Skeletal muscle cell (primary cell): ENCODE results near the gene SHC3.
A peak's percentile ranks its signal among the peaks of the same experiment; 100 is the strongest.
"Not testable (repeated sequence)": the region's sequence is repeated elsewhere in the genome, so short reads cannot be mapped to it uniquely, and the experiment has no call there.

Experiments used
- DNase-seq: peaks from one replicate; pipeline ENCODE4 v3.0.0-alpha.2; 2010; ENCODE audit warnings: low read depth
- H3K4me3 ChIP-seq: 2 replicates; pipeline ENCODE4 v1.5.1; 2011; ENCODE audit warnings: low read depth, mild to moderate bottlenecking, control low read depth, low read length, moderate library complexity

SHC3 gene, protein sequence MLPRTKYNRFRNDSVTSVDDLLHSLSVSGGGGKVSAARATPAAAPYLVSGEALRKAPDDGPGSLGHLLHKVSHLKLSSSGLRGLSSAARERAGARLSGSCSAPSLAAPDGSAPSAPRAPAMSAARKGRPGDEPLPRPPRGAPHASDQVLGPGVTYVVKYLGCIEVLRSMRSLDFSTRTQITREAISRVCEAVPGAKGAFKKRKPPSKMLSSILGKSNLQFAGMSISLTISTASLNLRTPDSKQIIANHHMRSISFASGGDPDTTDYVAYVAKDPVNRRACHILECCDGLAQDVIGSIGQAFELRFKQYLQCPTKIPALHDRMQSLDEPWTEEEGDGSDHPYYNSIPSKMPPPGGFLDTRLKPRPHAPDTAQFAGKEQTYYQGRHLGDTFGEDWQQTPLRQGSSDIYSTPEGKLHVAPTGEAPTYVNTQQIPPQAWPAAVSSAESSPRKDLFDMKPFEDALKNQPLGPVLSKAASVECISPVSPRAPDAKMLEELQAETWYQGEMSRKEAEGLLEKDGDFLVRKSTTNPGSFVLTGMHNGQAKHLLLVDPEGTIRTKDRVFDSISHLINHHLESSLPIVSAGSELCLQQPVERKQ

DNA sequence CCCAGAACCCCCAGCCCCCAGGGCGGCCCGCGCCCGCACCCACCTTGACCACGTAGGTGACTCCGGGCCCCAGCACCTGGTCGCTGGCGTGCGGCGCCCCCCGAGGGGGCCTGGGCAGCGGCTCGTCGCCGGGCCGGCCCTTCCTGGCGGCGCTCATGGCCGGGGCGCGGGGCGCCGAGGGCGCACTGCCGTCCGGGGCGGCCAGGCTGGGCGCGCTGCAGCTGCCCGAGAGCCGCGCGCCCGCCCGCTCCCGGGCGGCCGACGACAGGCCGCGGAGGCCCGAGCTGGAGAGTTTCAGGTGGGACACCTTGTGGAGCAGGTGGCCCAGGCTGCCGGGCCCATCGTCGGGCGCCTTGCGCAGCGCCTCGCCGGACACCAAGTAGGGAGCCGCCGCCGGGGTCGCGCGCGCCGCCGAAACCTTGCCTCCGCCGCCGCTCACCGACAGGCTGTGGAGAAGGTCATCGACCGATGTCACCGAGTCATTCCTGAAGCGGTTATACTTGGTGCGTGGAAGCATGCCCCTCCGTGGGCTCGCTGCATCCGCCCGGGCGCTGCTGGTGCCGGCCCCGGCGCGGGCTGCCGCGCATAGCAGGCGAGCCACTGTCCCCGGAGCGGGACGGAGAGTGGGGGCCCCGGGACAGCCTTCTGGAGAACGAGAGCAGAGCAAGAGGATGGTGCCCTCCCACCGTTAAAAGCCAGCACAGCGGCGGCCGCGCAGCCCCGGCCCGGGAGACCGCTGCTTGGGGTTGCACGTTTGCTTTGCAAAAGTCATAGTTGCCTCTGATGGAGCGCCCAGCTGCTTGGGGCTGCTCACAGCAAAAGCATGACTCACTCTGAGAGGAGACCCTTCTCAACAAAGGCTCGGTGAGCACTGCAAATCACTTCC, at the start of gene SHC3:
Gene SHC3, minus strand, starts transcription at position 875 of the 886 bp plus-strand sequence. Its CDS starts 358 bp downstream, at position 517.
- no peak for DNase-seq
- peak within 1 kb of the TSS; percentile 52 for H3K4me3 ChIP-seq

DNA sequence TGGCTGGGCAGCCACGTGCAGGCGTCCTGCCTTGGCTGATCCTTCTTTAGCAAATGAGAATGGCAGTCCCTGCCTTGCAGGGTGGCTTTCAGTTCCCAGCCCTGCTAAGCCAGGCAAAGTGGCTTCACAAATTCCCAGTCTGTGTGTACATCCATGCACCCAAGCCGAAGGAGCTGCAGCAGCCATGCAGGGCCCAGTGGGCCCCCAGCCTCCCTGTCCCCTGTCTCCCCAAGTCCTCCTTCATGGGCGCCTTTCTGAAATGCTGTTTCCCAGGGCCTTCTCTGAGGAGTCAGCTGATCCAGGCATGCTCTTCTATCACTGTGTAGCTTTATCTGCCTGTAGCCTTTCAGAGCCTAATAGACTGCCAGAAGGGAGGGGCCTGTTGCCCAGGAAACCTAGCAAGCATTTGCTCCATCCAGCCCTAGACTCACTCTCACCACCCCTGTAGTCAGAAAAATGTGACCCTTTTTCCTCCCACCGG, 47.4 kb upstream of the SHC3 start:
- no peak overlapping the region for H3K4me3 ChIP-seq
- DNase-seq, result no peak

DNA sequence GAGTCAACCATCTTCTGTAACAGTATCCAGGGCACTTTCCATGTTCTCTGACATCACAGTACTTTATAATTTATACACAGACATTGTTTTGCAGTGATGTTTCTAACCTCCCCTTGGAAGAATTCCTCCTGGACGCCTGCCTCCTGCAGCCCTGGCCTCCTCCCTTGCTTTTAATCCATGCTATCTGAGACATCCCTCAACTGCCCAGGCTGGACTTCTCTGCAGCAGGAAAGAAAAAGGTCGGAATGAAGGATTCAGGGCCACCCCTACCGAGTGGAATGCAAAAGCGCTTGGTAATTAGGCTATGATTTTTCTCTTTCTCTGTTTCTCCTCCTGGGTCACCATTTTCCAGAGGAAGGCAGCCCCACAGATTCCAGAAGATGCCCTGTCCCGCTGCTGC, 47.0 kb upstream of the SHC3 start:
- DNase-seq, result no peak
- no peak overlapping the region for H3K4me3 ChIP-seq

DNA sequence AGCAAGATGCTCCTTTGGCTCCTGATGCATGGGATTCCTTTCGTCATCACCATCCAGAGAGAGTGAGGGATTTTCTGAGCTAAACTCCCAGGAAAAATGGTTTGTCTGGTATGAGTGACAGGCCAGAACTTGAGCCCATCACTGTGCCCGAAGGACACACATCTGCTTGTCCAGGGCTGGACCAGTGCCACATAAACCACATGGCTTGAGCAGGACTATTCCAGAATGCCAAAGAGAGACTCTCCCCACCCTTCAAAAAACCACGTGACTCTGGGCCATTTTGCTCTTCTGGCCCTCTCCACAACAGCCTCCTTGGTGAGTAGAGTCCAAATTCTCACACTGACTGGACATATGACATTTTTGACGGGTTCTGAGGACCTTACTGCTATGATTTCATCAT, 46.4 kb upstream of the SHC3 start:
- DNase-seq, result no peak
- H3K4me3 ChIP-seq, result no peak overlapping the region

DNA sequence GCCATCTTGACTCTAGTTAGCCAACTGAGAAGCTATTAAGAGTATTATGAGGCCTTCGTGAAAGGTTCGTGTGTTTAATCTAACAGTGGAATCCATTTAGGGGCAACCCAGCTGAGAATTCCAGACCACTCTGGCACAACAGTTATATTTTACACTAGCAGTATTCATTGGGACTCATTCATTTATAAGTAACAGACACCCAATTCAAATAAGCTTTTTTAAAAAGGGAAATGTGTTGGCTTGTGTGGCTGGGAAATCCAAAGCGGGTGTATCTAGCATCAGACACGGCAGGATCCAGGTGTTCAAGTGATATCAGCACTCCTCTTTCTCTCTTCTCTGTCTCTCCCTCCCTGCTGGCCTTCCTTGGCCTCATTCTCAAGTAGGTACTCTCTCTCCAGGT, 46.0 kb upstream of the SHC3 start:
- H3K4me3 ChIP-seq, result no peak overlapping the region

DNA sequence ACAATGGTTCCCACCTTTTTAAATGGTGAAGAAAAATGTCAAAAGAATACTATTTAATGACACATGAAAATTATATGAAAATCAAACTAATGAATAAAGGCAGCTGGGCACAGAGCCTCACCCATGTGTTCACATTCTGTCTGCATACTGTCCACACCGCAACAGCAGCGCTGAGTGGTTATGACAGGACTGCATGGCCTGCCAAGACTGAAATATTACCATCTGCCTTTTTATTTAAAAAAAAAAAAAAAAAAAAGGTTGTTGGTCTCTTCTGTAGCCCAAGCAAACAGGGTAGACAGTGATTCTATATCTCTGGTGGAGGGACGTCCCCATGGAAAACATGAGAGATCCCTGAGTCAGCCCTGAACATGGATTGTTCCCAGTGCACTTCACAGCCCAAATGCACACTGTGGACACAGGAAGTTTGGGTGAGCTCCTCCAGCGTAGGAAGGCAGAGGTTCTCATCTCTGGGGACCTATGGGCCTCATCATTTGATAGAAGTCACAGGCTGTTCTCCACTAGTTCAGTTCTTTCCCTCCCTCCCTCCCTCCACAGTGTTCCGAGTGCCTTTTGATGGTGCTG, 44.9 kb upstream of the SHC3 start:
- H3K4me3 ChIP-seq, result no peak overlapping the region
- no peak for DNase-seq

More for the DNA sequence above, 46.0 kb upstream of the SHC3 start:
- DNase-seq, result no peak

DNA sequence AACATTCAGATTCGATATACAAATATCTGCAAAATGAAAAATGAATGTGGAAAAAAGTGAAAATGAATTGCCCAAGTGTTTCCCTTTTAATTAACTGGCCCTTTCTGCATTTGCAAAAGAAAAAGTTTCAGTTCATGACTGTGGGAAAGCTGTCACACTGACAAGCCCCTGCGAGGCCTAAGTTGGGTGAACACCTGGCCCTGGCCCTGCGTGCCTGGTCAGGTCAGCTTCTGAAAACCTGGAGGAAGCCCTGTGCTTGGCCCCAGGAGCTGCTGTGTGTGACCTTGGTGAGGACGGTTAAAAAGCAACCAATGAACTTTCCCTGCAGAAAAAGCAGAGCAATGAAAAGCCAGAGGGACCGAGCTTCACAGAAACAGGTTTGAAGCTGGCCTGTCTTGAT, 41.0 kb upstream of the SHC3 start:
- no peak for DNase-seq
- no peak overlapping the region for H3K4me3 ChIP-seq

DNA sequence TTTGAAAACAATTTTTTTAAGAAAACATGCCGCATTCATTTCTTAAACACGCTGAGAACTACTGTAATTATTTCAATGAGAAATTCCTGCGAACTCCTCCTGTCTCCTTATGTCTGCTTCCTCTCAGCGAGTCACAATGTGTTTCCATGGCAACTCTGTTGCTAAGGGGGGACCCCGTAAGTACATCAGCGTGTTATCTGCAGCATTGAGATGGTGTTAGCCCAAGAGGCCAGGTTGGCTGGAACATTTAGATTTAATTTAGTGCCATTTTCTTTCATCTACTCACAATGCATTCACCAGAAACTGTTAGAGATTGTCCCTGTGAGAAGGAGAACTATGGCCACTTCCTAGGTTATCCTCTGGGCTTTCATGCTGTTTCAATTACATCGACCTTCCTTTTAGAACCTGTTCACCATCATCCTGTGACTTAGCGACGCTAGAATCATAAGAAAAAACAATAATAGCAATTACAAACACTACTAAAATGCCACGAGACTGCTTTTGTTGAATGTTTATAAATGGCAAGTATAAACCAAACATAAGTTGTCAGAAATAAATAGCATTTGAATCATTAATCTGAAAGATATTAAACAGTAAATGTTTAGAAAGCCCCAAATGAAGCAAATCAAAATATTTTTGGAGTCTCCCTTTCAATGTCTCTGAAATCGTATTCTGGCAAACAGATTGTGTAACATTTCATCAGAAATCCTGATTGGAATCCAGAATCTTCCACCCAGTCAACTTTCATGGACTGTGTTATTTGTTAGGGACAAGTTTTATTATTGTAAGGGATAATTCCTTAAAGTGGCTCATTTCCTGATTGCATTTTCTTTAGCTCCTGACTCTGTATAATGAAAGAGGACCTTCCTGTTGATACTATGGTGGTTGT, 39.7 kb upstream of the SHC3 start:
- DNase-seq, result no peak

DNA sequence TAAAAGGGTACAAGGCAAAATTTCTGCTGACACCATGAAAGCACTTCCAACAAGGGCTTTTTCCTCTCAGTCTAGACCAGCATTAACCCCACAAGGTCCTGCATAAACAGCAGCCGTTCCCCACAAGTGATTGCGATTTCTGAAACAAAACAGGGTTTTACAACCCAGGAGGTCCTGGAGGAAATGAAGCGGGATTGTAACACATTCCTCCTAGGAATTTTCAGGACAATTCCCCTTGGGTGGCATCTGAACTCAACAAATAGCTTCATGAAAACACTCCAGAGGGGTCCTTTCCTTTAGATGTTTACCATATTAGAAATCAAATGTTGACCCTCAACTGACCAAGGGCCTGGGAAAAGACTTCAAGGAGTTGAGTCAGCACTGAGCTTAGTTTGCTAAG, 36.7 kb upstream of the SHC3 start:
- DNase-seq, result no peak
- no peak overlapping the region for H3K4me3 ChIP-seq

More for the DNA sequence above, 39.7 kb upstream of the SHC3 start:
- no peak overlapping the region for H3K4me3 ChIP-seq

DNA sequence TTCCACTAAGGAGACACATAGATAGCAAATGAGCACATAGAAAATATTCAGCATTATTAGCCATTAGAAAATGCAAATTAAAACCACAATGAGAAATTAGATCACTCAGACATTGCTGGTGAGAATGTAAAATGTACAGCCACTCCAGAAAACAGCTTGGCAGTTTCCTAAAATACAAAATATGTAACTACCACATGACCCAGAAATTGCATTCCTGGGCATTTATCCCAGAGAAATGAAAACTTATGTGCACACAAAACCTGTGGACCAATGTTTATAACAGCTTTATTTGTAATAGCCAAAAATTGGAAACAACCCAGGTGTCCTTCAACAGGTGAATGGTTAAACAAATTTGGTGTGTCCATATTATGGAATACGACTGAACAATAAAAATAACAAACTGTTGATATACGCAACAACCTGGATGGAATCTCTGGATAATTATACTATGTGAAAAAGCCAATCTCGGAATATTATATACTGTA, 34.8 kb upstream of the SHC3 start:
- H3K4me3 ChIP-seq, result no peak overlapping the region

DNA sequence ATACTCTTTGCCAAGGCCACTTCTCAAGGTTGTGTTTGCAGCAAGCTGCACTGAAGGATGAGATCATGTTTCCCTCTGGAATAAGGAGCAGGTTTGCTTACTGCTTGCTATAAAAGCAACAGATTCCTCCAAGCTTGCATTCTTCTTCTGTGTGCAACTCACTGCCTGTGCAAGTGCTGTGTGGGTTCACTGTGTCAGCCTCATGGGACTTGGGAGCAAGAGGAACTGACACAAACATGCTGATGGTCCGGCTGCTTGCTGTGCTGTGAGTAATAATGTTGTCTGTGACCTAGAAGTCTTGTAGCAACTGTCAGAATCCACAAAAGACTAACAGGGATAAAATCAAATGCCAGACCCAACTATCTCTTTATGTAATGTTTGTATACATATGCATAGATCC, 33.6 kb upstream of the SHC3 start:
- DNase-seq, result no peak
- no peak overlapping the region for H3K4me3 ChIP-seq

More for the DNA sequence above, 34.8 kb upstream of the SHC3 start:
- no peak for DNase-seq

DNA sequence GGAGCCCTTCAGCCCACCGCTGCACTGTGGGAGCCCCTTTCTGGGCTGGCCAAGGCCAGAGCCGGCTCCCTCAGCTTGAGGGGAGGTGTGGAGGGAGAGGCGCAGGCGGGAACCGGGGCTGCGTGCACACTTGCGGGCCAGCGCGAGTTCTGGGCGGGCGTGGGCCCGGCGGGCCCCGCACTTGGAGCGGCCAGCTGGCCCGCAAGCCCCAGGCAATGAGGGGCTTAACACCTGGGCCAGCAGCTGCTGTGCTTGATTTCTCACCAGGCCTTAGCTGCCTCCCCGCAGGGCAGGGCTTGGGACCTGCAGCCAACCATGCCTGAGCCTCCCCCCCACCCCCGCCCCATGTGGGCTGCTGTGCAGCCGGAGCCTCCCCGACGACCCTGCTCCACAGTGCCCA, 30.7 kb upstream of the SHC3 start:
- DNase-seq, H3K4me3 ChIP-seq: not testable (repeated sequence)

DNA sequence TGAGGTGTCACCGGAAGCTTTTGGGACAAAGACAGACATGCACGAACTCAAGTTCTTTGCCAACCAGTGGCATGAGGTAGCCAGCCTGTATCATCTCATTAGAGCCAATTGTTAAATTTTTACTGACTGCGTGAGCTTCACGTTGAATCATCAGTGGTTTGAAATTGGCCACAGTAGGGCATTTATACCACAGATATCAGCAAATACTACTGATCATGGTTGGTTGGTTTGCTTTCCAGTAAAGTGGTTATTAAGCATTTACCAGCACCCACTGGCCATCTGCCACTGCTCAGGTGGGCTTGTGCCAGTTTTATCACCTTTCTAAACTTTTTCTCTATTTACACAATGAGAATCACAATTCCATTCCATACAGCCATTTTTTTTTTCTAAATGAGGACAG, 28.4 kb upstream of the SHC3 start:
- H3K4me3 ChIP-seq, result no peak overlapping the region
- no peak for DNase-seq

DNA sequence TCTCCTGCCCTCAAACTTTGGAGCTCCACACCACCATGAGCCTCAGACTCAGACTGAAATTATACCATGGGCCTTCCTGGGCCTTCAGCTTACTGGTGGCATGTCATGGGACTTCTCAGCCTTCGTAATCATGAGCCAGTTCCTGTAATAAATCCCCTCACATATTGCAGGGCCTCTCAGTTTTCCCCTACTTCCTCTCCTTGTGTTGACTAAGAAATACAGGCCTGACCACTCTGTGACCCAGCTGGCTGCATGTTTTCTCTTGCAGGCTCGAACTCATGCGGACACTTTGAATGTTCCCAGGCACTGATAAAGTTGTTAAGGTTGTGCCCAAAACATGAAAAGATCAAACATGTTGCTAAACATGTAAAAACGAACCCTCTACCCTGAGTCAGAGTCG, 26.2 kb upstream of the SHC3 start:
- DNase-seq, result no peak
- H3K4me3 ChIP-seq, result no peak overlapping the region

DNA sequence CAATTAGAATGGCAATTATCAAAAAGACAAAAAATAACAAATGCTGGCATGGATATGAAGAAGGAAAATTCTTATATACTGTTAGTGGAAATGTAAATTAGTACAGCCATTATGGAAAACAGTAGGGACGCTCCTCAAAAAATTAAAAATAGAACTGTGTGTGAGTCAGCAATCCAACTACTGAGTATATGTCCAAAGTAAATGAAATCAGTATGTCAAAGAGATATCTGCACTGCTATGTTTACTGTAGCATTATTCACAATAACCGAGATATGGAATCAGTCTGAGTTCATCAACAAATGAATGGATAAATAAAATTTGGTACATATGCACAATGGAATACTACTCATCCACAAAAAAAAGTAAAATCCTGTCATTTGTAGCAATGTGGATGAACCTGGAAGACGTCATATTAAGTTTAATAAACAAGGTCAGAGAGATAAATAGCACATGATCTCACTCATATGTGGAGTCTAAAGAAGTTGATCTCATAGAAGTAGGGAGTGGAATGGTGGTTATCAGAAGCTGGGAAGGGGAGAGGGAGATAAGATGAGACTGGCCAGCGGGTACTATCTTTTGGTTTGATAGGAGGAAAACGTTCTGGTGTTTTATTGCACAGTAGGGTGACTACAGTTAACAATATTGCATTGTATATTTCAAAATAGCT, 16.6 kb upstream of the SHC3 start:
- H3K4me3 ChIP-seq, result no peak overlapping the region
- DNase-seq, result no peak

DNA sequence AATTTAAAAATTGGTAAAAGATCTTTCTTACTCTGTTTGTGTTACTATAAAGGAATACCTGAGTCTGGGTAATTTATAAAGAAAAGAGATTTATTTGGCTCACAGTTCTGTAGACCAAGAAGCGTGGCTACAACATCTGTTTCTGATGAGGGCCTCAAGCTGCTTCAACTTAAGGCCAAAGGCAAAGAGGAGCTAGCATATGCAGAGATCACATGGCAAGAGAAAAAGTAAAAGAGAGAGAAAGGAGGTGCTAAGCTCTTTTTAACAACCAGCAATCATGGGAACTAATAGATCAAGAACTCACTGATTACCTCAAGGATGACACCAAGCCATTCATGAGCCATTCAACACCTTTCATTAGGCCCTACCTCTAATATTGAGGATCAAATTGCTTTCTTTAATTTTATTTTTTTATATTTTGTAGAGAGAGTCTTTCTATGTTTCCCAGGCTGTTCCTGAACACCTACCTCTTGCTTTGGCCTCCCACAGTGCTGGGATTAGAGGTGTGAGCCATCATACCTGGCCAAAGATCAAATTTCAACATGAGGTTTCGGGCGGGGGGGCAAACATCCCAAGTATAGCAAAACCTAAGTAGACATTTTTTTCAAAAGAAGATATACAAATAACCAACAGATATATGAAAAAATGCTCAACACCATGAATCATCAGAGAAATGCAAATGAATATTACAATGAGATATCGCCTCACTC, 16.0 kb upstream of the SHC3 start:
- DNase-seq, result no peak
- no peak overlapping the region for H3K4me3 ChIP-seq

DNA sequence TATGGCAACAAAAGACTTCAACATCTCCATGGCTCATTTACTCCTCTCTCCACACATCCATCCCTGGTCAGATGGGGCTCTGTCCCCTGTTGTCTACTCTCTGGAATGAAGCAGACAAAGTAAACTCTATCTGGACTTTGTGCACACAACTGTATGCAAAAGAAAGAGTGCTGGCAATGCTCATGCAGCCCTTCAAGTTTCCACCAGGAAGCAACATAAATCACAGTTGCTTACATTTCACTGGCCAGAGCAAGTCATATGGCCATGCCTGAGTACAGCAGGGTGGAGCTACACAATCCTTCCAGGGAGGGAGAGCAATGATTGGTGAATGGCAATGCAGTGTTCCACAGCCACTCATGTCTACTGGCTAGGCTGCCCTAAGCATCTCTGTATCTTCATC, 12.4 kb upstream of the SHC3 start:
- H3K4me3 ChIP-seq, result no peak overlapping the region
- no peak for DNase-seq

DNA sequence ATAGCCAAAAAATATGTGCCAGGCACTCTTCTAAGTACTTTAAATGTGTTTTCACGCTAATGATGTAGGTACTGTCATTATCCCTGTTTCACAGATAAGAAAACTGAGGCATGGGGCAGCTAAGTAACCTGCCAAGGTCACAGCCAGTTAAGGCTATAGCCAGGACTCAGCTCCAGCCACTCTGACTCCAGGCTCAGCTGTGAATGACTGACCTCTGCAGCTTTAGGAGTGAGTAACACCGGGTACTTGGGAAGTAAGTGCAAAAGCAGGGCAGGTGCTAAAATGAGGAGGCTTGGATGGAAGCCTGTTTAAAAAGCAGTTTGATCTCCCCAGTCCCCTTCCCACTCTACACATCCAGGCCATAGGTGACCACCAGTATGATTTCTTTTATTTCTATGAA, 10.6 kb upstream of the SHC3 start:
- H3K4me3 ChIP-seq, result no peak overlapping the region
- DNase-seq, result no peak
